ENCODE data around the gene MAPKAP1.

DNA sequence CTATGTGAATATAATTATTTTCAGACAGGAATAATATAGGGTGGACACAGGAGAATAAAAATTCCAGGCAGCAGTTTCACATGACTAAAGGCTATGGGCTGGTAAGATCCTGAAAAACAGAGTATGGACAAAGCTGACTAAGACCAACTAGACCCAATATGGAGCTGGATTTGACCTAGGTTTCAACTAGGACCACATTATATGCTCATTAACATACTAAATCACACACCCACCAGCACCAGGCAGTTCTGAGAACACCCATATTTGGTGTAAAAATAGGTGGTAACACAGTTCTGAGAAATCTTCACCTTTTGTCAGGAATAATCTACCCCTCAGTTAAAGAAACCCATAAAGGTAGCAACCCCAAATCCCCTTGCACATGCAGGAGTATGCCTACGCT is 64.7 kb downstream of the MAPKAP1 start:
- TF ChIP-seq, protein P1, sequence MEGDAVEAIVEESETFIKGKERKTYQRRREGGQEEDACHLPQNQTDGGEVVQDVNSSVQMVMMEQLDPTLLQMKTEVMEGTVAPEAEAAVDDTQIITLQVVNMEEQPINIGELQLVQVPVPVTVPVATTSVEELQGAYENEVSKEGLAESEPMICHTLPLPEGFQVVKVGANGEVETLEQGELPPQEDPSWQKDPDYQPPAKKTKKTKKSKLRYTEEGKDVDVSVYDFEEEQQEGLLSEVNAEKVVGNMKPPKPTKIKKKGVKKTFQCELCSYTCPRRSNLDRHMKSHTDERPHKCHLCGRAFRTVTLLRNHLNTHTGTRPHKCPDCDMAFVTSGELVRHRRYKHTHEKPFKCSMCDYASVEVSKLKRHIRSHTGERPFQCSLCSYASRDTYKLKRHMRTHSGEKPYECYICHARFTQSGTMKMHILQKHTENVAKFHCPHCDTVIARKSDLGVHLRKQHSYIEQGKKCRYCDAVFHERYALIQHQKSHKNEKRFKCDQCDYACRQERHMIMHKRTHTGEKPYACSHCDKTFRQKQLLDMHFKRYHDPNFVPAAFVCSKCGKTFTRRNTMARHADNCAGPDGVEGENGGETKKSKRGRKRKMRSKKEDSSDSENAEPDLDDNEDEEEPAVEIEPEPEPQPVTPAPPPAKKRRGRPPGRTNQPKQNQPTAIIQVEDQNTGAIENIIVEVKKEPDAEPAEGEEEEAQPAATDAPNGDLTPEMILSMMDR (IDR thresholded peaks at IDR 0.05) = no peak
- no peak for TF ChIP-seq POLR2A (IDR thresholded peaks at IDR 0.05)
